GM18519 (cell line): ENCODE measurements around the gene SIGLEC1.

Experiments used
- ATAC-seq: cut with Tn5 transposase; IDR thresholded peaks from one replicate; pipeline ENCODE4 v1.9.1; 2021; ENCODE audit warnings: mild to moderate bottlenecking, moderate library complexity; ENCODE audit not compliant: unreplicated experiment, low FRiP score

SIGLEC1 gene

DNA sequence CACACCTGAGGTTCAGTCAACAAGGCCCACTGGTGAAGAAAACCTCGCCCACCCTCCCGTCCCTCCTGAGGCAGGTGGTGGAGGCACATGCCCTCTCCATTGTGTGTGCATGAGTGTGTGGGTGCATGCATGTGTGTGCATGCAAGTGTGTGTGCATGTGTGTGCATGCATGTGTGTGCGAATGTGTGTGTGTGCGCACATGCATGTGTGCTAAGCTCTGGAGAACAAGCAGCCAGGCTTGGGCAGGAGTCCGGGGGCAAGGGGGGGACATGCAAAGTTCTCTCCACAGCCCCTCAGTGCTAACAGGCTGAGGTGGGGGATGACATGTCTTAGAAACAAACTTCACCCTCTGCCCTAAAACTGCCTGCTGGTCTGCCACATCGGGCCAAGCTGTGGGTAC lies 17.0 kb upstream of the SIGLEC1 start:
- ATAC-seq: no peak

- no peak for ATAC-seq
These were observed 16.5 kb upstream of the SIGLEC1 start for GRCh38 chr20:3728876-3729275.

DNA sequence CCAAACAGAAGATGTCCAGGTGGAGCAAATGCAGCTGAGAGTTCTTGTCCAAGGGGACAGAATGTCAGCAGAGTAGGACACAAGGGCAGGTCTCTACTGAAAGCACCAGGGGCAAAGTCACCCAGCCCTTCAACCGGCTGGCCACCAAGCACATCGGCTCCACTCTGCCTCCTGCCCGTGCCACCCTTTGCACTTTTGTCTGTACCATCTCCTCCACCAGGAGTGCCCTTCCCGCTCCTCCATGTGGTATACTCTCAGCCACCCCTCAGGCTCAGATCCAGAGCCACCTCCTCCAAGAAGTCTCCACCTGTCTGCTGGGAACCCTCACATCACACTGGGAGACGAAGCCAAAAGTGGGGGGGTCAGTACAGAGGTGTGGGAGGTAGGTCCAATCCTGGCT lies 16.0 kb upstream of the SIGLEC1 start:
- no peak for ATAC-seq

DNA sequence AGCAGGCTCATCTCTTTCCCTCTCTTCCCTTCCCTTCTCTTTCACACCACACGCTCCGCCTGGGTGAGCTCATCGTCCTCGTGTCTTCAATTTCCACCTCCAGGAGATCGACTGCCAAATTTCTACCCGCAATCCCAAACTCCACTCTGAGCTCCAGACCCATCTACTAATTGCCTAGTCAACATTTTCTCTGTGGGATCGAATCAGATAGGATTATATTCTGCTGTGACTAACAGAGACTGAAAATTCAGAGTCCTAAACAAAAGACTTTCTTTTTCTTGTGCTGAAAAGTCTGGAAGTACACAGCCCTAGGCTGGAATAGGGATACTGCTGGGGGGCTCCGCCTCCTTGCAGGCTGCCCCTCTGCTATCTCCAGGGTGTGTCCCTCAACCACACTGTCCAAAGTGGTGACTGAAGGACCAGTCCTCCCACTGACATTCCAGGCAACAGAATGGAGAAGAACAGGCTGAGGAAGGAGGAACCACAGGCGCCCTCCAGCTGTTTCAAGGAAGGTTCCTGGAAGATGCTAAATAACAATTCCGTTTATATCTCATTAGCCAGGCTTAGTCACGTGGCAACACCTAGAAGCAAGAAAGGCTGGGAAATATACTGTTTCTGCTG lies 15.1 kb upstream of the SIGLEC1 start:
- no peak for ATAC-seq

- ATAC-seq: no peak
These were observed 12.0 kb upstream of the SIGLEC1 start for GRCh38 chr20:3724356-3724755.

- no peak for ATAC-seq
These were observed 10.9 kb upstream of the SIGLEC1 start for GRCh38 chr20:3723284-3723683.

DNA sequence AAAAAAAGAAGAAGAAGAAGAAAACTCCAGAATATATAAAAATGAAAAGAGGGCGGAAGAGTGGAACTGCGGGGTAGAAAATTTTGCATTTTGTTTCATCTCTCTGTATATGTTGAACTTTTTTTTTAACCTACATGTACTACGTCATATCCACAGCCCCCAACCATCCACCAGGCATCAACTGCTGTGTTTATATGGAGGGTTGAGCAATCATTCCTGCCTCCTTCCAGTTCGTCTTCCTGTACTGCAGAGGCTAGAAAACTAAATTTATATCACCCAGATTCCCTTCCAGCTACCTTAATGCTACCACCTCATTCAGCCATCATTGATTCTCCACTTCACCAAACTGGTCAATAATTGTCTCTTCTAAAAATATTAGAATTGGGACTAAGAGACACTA lies 9.5 kb upstream of the SIGLEC1 start:
- no peak for ATAC-seq

- ATAC-seq: no peak
These were observed 8.2 kb upstream of the SIGLEC1 start for GRCh38 chr20:3720626-3721025.

DNA sequence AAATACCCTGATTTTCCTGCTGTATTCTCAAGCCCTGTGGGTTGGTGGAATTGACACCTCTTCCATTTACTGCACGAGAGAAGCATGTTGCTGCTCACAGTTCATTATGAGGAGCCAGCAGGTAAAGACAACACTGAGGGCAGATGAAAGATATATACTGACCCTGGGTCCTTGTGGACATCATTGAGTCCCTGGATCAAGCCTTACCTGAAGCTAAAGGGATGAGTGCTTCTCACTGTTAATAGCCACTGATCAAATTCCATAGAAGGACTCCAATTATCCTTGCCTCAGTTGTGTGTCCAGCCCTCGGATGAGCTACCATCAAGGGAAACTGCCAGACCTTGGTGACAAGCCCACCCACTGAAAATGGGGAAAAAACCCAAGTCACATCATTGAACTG lies 7.7 kb upstream of the SIGLEC1 start:
- no peak for ATAC-seq

- ATAC-seq: no peak
These were observed 6.6 kb upstream of the SIGLEC1 start for GRCh38 chr20:3719046-3719445.

DNA sequence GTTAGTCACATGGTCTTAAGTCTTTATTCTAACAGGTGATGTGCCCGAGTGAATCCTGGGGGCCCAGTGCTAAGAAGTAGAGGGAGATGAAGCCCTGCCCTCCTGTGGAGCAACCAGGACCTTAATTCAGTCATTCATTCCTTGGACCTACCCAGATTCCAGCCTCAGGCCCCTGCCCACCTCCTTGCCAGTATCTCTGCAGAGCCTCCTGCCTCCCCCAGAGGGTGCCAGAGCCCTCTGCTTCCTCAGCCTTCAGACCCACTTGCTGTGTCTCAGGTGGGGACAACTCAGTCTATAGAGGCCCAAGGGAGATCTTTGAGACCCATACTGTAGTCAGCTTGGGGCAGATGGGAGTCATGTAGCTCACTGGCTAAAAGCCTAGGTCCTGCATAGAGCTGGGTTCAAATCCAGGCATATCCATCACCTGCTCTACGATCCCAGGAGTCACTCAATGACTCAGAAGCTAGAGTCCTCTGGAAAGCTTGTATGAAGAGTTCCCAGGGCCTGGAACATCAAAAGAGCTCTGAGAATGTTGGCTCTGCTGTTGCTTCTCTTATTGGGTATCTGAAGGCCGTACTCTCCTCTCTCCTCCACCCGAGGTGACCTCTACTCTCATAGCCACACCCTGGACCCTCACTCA lies 3.9 kb upstream of the SIGLEC1 start:
- ATAC-seq: no peak

DNA sequence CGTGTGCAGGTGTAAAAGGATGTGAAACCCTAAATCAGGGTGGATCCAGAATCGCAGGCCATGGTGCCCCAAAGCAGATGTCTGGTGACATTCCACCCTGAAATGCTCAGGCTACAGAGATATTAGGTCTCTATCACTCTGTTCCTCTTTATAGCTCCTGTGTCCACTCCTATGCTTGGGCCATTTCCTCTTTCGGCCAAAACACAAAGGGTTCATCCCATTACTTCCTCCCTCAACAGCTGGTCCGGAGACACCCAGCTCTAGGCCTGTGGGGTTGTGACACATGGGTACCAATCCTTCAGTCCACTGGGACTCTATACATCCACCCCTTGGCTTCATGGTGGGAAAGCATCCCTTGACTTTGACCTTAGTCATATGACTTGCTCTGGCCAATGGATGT lies 1.7 kb upstream of the SIGLEC1 start:
- ATAC-seq: no peak

DNA sequence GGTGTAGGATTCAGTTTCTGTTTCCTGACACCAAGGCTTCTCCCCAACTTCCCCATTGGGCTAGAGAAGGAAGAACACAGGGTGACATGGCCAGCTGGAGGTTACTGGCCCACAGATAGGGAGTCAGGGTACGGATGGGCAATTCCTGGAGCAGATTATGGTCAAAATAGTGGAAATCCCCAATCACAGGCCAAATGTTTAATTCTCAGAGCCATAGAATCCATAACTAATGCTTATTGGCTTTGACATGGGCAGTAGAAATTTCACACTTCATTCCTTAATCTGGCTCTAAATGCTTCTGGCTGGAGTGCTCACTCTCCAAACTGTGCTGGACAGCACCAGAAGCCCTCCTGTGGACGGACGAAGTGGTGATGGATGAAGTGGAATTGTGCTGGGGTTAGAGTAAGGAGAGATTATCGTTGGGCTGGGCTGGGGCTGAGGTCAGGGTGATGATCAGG lies 887 bp downstream of the SIGLEC1 start:
- no peak for ATAC-seq

GRCh38 chr20:3710703-3711483 lies 1.5 kb downstream of the SIGLEC1 start:
- ATAC-seq: no peak

- ATAC-seq: no peak
These were observed 2.4 kb downstream of the SIGLEC1 start for GRCh38 chr20:3710011-3710466.

GRCh38 chr20:3707508-3707899 lies 4.9 kb downstream of the SIGLEC1 start:
- ATAC-seq: no peak

GRCh38 chr20:3706774-3707507 lies 5.5 kb downstream of the SIGLEC1 start:
- no peak for ATAC-seq

DNA sequence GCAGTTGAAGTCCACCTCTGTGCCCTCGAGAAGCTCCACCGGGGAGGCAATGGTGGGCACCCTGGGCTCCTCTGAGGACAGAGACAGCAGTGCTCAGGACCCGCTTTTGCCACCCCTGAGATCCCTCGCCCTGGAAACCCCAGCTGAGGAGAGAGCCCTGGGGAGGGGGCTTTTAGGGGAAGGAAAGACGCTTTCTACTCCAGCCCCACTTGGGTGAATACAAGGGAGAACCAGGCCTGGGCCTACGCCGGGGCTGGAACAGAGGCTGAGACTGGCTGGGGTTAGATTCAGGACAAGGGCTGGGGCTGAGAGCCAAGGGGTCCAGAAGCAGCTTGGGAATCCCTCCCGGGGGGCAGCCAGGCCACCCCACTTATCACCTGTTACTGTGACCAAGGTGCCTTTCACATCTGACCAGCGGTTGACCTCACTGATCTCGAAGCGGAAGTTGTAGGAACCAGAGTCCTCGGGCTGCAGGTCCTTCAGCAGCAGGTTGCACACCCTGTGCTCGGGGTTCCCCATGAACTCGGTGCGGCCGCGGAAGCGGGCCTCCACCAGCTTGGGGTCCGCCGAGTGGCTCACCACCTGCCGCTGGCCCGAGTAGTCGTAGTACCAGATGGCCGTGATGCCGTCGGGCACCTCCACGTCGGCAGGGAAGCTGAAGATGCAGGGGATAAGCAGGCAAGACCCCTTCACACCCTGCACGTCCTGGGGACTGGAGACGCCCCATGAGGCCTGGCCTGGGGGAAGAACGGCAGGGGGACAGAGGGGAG lies 6.2 kb downstream of the SIGLEC1 start:
- no peak for ATAC-seq

- no peak for ATAC-seq
These were observed 6.9 kb downstream of the SIGLEC1 start for GRCh38 chr20:3705491-3705969.

DNA sequence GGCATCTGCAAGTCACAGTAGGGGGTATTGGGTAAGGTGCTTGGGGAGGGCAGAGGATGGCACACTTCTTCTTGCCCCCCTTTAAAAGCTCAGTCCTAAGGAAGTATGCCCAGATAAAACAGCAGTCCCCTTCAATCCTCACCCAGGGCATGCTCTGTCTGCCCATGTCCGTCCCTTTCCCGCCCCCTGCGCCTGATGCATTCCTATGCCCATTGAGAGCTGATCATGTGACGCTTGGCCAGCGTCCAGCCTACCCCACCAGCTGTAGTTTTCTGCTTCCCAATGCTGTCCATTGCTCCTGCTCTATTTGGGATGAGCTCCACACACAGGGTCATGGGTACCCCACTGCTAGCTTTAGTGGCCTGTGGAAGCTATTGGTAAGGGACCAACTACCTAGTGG lies 8.3 kb downstream of the SIGLEC1 start:
- ATAC-seq: no peak
